Endothelial cell of umbilical vein (primary cell): ENCODE results near the gene EML4.

Experiments
- CTCF ChIP-seq, 2 donors: IDR thresholded peaks; 1 replicate in 1 of 2; 2 replicates in 1 of 2; pipeline ENCODE4 v1.5.1; 2011; ENCODE audit warnings: low read length in 2 of 2, mild to moderate bottlenecking in 2 of 2, moderate library complexity in 2 of 2, control low read depth in 1 of 2, inconsistent platforms in 1 of 2, low read depth in 1 of 2; ENCODE audit not compliant: insufficient read depth in 1 of 2; ENCODE audit errors: extremely low read depth in 1 of 2
- EZH2 ChIP-seq: IDR thresholded peaks from 2 replicates; pipeline ENCODE4 v1.6.1; 2012; ENCODE audit warnings: borderline replicate concordance, low read depth, mild to moderate bottlenecking, moderate library complexity, low read length, inconsistent platforms; ENCODE audit not compliant: severe bottlenecking
- FOS ChIP-seq: IDR thresholded peaks from 2 replicates; pipeline ENCODE4 v1.6.1; 2011; ENCODE audit warnings: mild to moderate bottlenecking, low read length, moderate library complexity, borderline replicate concordance; ENCODE audit not compliant: insufficient read depth
- GATA2 ChIP-seq: IDR thresholded peaks from 2 replicates; pipeline ENCODE4 v1.7.0; 2011; ENCODE audit warnings: low read depth, mild to moderate bottlenecking, moderate library complexity, mixed read lengths, low read length; ENCODE audit not compliant: insufficient read length, insufficient read depth
- MAX ChIP-seq: IDR thresholded peaks from 2 replicates; pipeline ENCODE4 v1.6.1; 2011; ENCODE audit not compliant: insufficient read depth, insufficient read length
- MYC ChIP-seq: IDR thresholded peaks from one replicate; pipeline ENCODE4 v1.6.1; 2011; ENCODE audit warnings: mild to moderate bottlenecking, low read depth, low read length
- POLR2A ChIP-seq: IDR thresholded peaks from 2 replicates; pipeline ENCODE4 v1.6.1; 2012; ENCODE audit warnings: low read depth, mild to moderate bottlenecking, control low read depth, low read length
- POLR2AphosphoS5 ChIP-seq: IDR thresholded peaks from 2 replicates; pipeline ENCODE4 v1.6.1; 2012; ENCODE audit warnings: low read depth, mild to moderate bottlenecking, control low read depth, low read length, moderate library complexity; ENCODE audit not compliant: insufficient read depth

DNA sequence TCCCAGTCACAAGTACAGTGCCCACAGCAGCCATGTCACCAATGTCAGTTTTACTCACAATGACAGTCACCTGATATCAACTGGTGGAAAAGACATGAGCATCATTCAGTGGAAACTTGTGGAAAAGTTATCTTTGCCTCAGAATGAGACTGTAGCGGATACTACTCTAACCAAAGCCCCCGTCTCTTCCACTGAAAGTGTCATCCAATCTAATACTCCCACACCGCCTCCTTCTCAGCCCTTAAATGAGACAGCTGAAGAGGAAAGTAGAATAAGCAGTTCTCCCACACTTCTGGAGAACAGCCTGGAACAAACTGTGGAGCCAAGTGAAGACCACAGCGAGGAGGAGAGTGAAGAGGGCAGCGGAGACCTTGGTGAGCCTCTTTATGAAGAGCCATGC, 160.6 kb downstream of the EML4 start:
- TF ChIP-seq CTCF (IDR thresholded peaks at IDR 0.05; ENCODE audit: extremely low read depth in 1 of 2, insufficient read depth in 1 of 2, low read depth in 1 of 2, low read length in 2 of 2) (no peak), POLR2AphosphoS5 (no peak), POLR2A (no peak), EZH2 (no peak), FOS (no peak), MAX (no peak), GATA2 (no peak), MYC (no peak)
